Epithelial cell of proximal tubule (primary cell): ENCODE results near the gene ARHGDIB. TPM values are rescaled to one million over a fixed set of nuclear protein-coding genes. Genes with fewer than 3 reads are reported as not detected.
A peak's percentile ranks its signal among the peaks of the same experiment; 100 is the strongest.

ENCODE experiments used
- DNase-seq: peaks from one replicate; pipeline ENCODE4 v3.0.0-alpha.2; 2011; ENCODE audit warnings: low read depth
- H3K4me3 ChIP-seq: 2 replicates; pipeline ENCODE4 v1.5.1; 2011; ENCODE audit warnings: low read depth, mild to moderate bottlenecking, low read length
- total RNA-seq: library from RNA; depleted of rRNA; stranded (reverse); fragments of >200 nt; gene quantifications from 2 replicates; pipeline ENCODE4 v1.2.3, GENCODE V29; 2015
- TF ChIP-seq, protein P1 (sequence below): conservative IDR thresholded peaks from 2 replicates; pipeline ENCODE4 v1.5.1; 2012; ENCODE audit warnings: low read depth, mild to moderate bottlenecking, low read length

The ARHGDIB gene
- total RNA-seq, 1 donor from 2014 or later = 23.9 TPM

DNA sequence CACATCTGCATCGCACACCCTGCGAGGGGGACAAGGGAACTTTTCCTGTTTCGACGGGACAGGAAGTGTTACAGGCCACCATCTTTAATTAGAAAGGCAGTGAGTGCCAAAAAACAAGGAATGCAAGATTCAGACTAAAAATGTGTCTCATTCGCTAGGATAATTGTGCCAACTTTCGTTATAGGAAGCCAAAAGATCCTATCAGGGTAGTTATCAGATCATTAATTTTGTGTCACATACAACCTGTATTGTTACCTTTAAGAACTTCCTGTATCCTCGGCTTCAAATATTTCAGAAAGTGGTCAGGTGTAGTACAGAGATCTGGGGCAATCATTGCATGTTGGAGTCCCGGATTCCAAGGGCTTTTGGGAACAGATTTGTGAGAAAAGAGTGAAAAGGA, 56.5 kb downstream of the ARHGDIB start:
- TF ChIP-seq, protein P1, sequence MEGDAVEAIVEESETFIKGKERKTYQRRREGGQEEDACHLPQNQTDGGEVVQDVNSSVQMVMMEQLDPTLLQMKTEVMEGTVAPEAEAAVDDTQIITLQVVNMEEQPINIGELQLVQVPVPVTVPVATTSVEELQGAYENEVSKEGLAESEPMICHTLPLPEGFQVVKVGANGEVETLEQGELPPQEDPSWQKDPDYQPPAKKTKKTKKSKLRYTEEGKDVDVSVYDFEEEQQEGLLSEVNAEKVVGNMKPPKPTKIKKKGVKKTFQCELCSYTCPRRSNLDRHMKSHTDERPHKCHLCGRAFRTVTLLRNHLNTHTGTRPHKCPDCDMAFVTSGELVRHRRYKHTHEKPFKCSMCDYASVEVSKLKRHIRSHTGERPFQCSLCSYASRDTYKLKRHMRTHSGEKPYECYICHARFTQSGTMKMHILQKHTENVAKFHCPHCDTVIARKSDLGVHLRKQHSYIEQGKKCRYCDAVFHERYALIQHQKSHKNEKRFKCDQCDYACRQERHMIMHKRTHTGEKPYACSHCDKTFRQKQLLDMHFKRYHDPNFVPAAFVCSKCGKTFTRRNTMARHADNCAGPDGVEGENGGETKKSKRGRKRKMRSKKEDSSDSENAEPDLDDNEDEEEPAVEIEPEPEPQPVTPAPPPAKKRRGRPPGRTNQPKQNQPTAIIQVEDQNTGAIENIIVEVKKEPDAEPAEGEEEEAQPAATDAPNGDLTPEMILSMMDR = no peak
- H3K4me3 ChIP-seq = no peak overlapping the region
- no peak for DNase-seq

DNA sequence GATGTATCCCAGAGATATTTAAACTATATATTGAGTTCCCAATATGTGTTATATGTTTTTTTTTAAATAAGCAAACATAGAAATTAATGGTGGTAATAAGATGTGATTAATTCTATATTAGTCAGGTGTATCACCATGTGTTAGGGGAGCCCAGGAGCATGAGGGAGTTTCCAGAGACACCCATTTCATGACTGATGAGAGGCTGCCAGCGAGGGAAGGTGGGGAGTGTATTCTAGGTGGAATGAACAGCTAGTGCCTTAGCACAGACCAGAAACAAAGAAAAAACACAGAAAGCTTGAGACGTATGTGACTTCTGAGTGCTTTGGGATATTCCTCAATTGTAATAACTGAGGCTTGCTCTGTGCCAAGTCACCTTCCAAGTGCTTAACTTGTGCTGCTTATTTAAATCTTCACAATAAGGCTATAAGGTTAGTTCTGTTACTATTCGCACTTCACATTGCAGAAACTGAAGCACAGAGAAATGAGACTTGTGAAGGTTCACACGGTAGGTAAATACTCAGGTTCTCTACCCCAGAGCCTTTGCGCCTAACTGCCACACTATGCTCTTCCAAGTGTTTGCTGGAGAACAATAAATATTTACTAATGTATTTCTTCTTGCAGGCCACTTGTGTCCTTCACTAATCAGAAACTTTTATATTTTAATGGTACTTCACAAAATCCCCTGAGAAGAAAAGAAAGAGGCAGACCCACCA, 57.9 kb downstream of the ARHGDIB start:
- TF ChIP-seq, protein P1 = no peak
- no peak for DNase-seq

DNA sequence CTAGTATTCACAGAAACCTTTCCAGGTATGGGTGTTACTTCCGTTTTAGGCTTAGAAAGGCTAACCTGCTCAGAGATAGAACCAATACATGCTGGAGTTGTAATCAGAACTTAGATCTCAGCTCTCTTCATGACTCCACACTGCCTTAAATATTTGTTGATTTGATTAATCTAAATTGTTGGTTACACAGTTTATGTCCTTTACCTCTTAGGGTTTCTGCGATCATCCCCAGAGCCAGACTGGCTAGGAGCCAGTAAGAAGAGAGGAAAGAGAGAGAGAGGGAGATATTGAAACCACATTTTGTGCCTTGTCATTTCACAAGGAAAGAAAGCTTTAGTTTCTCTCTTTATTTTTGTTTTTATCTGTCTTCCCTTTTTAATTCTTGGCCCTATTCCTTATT, 58.9 kb downstream of the ARHGDIB start:
- TF ChIP-seq, protein P1 = no peak
- no peak overlapping the region for H3K4me3 ChIP-seq
- DNase-seq = no peak

More for the DNA sequence above, 57.9 kb downstream of the ARHGDIB start:
- H3K4me3 ChIP-seq = no peak overlapping the region

DNA sequence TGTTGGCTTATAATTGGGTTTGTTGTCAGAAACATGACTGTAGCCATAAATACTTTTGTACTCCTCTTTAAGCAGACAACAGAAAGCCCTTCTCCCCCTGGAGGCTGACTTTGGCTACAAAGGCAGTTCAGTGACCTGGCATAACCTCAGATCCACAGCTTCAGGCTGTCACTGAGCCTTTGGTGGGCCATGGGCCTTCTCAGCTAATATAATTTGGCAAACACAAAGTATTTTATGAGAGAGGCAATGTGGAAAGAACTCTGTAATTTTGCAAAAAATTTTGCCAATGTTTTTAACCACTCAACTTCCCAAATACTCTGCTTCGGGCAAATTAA, 60.2 kb downstream of the ARHGDIB start:
- DNase-seq = no peak

DNA sequence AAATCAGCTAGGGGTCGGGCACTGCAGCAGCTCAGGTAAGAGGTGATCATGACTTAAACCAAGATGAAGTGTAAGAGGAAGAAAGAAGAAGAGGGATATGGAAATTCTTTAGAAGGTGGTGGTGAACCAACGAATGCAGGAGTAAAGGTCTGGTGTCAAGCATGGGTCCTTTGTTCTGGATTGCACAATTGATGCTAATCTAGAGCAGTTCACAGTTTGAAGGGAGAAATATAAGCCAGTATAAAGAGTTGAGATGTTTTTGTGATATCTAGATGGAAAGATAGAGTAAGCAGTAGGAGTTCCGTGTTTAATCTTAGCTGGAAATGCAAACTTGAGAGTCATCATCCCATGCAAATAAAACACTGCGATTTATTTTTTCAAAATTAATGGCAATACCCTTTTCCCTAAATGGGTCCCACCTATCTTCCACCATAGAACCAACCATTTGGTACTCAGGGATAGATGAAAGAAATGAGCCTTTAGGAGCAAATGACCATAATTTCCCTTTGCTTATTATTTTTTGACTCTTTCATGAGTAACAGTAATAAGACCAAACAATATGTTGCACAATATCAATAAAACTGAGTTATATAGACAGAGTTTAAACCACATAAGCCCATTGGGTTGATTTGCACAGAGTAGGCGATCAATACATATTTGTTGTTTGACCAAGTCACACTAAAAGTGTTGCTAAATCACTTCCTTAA, 60.7 kb downstream of the ARHGDIB start:
- H3K4me3 ChIP-seq = no peak overlapping the region
- TF ChIP-seq, protein P1 = no peak
- no peak for DNase-seq

More for the DNA sequence above, 60.2 kb downstream of the ARHGDIB start:
- TF ChIP-seq, protein P1 = peak; percentile 7
- no peak overlapping the region for H3K4me3 ChIP-seq

DNA sequence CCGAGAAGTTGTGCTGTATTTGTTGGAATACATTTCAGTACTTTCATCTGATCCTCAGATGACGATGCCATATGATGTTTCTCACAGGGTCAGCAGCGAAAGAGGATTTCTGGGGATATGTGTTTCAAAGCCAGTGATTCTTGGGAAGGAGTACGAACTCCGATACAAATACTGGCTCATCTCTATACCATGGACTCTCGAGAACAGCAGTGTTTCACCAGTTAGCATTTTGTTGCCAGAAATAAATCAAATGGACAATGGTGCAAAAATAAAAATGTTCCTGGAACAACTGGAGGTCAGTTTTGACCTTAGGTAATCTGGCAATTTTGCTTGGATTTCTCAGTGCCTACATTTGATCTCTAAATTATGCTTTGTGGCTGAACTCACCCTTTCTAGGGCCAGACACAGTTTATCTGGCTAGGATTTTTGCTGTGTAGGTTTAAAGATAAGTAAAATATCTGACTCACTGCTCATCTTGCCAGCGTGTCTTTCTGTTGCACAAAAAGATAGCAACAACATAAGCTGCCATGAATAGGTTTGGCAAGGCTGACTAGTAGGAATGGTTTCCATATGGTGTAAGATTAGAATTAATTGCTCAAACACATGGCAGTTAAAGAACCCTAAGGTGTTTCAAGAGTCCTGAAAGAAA, 64.8 kb downstream of the ARHGDIB start:
- TF ChIP-seq, protein P1 = no peak
- no peak overlapping the region for H3K4me3 ChIP-seq
- DNase-seq = no peak
